HG03045 (cell line): ENCODE results near the gene ZNF534.
A peak's percentile ranks its signal among the peaks of the same experiment; 100 is the strongest.
"Not testable (repeated sequence)": the region's sequence is repeated elsewhere in the genome, so short reads cannot be mapped to it uniquely, and the experiment has no call there.

Source experiments
- ATAC-seq: cut with Tn5 transposase; IDR thresholded peaks from one replicate; pipeline ENCODE4 v1.9.1; 2021; ENCODE audit warnings: mild to moderate bottlenecking, moderate library complexity; ENCODE audit not compliant: unreplicated experiment

Gene ZNF534

DNA sequence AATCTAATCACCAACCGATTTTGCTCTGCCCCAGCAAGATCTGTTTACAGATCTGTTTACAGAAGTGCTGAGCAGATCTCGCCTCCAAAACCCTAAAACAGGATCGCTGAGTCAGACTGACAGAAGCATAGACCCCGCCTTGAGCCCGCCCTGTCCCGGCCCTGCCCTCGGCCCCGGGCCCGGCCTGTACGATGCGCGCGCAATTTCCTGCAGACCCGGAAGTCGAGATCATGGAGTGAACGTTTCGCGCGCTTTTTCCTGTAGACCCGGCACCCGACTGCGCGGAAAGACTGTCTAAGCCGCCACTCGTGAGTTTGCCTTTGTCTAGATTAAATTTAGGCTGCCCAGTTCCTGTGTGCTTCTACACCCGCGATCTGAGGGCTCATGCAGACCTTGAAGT is at the start of gene ZNF534:
ZNF534 (plus strand) TSS at position 212 of the 400 bp plus-strand sequence. CDS start 2,327 bp downstream, outside the sequence.
- ATAC-seq = no peak

DNA sequence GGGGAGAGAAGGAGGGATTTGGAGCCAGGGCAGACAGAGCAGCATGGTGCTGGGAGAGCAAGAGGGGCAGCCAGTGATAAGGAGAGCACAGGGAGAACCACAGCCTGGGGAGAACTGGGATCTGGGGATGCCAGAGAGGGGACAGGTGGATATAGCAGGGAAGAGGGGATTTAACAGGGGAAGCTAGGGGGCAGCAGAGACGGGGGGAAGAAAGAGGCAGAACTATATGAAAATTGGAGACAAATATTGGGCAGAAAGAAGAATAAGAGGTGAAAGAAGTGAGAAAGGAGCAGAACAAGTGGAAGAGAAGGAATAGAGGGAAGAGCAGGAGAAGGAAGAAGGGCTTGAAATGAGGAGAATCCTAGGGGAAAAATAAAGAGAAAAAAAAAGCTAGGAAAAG is 37.8 kb upstream of the ZNF534 start:
- no peak for ATAC-seq

- ATAC-seq = peak; percentile 85
Observed at GRCh38 chr19:52397310-52398080, 31.5 kb upstream of the ZNF534 start, which contains the start of gene ZNF528. ZNF528 (plus strand) TSS chr19:52397849; CDS start chr19:52402014, 4,165 bp downstream.

GRCh38 chr19:52398081-52398441 is 30.9 kb upstream of the ZNF534 start:
- no peak for ATAC-seq

DNA sequence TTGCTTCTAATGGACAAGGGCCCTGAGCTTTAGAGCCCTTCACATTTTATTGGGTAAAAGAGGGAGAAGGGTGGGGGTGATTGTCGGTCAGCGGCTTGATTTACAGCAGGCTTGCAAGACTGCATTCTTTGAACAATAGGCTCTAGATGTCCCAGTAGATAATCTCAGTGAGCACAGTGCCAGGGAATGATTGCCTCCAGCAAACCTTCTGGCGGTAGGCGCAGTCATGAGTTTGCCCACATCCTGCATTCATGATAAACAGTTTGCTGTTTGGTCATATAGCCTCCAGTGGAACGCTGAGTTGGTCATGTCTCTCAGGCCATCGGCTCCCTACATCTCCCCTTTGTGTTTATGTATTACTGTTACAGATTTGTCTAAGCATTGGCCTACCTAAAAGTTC is 18.7 kb upstream of the ZNF534 start:
- no peak for ATAC-seq

GRCh38 chr19:52415711-52416110 is 13.2 kb upstream of the ZNF534 start:
- ATAC-seq = no peak

DNA sequence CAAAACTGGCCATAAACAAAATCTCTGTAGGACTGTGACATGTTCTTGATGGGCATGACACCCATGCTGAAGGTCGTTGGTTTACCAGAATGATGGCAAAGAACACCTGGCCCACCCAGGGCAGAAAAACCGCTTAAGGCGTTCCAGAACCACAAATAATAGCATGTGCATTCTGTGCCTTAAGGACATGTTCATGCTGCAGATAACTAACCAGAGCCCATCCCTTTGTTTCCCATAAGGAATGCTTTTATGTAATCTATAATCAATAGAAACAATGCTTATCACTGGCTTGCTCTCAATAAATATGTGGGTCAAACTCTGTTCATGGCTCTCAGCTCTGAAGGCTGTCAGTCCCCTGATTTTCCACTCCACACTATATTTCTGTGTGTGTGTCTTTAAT is 13.2 kb downstream of the ZNF534 start:
- ATAC-seq = no peak

- no peak for ATAC-seq
Observed at GRCh38 chr19:52444506-52444905, 15.6 kb downstream of the ZNF534 start.

GRCh38 chr19:52451241-52451640 is 22.3 kb downstream of the ZNF534 start:
- ATAC-seq = no peak

DNA sequence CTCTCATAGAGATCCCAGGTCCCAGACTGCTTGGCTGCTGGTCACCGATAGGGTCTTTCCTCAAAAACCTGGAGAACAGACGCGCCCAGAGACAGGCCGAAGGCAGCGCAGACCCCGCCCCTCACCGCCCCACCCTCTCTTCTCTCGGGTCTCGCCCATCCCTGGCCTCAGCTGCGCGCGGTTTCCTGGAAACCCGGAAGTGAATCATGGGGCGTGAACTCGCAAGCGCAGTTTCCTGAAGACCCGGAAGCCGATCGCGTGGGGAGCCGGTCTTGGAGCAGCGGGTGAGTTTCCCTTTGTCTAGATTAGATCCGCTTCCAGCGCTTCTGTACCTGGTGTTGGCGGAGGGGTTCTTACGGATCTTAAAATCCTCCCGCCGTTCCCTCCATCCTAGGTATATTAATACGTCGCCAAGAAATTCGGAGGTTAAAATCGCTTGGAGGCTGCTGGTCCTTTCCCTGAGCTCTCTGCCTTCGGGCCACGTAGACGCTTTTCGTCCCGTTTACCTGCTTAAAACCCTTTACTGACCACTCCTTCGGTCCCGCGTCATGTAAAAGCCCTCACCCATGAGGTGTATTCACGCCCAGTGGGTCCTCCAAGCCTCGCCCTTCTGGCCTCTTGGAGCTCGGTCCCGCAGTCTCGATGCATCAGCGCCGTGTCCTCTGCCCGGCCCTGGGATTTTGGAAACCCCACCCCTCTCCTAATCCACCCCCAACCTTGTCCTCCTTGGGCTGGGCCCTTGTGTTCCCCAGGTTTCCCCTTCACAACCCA is 24.6 kb downstream of the ZNF534 start, which contains the start of gene ZNF578:
ZNF578 (plus strand) TSS at position 230 of the 771 bp plus-strand sequence. CDS start 48,293 bp downstream, outside the sequence.
- no peak for ATAC-seq

- ATAC-seq = no peak
Observed at GRCh38 chr19:52464798-52465470, 36.0 kb downstream of the ZNF534 start.

DNA sequence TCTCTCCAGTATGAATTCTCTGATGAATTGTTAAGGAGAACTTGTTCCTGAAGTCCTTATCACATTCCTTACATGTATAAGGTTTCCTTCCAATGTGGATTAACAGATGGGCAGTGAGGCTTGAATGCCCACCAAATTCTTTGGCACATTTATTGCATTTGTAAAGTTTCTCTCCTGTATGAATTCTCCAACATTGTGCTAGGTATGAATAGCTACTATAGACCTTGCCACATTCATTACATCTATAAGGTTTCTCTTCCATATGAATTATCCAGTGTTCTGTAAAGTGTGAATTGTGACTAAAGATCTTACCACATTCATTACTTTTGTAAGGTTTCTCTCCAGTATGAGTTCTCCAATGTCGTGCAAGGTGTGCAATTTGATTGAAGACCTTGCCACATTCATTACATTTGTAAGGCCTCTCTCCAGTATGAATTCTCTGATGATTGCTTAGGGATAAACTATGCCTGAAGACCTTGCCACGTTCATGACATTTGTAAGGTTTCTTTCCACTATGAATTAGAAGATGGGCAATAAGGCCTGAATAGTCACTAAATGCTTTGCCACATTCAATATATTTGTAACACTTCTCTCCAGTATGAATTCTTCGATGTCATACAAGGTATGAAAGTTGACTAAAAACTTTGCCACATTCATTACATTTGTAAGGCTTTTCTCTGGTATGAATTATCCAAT is 44.9 kb downstream of the ZNF534 start:
- ATAC-seq = no peak

GRCh38 chr19:52474351-52475127 is 45.6 kb downstream of the ZNF534 start:
- no peak for ATAC-seq

DNA sequence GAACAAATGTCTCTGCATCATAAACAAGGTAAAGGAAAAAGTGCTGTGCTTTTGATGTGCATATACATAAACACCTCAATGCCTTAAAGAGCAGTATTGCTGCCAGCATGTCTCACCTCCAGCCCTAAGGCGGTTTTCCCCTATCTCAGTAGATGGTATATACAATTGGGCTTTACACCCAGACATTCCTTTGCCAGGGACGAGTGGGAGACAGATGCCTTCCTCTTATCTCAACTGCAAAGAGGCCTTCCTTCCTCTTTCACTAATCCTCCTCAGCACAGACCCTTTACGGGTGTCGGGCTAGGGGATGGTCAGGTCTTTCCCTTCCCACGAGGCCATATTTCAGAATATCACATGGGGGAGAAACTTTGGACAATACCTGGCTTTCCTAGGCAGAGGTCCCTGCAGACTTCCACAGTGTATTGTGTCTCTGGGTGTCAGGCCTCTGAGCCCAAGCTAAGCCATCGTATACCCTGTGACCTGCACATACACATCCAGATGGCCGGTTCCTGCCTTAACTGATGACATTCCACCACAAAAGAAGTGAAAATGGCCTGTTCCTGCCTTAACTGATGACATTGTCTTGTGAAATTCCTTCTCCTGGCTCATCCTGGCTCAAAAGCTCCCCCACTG is 55.3 kb downstream of the ZNF534 start:
- not testable (repeated sequence) for ATAC-seq

DNA sequence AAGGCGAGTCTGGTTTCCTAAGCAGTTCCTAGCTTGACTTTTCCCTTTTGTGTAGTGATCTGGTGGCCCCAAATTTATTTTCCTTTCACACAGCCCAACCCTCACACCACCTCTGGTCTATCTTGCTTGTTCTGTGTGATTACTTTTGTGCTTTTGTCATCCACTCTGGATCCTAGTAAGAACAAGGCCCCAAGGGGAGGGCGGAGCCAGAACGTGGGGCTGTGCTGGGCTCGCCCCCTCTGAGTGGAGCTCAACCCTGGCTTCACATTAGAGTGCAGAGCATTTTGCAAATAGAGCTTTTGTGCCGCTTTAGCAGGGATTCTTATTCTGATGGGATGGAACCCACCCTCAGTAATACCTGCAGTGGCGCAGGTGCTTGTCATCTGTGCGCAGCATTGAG is 56.1 kb downstream of the ZNF534 start:
- ATAC-seq = not testable (repeated sequence)

DNA sequence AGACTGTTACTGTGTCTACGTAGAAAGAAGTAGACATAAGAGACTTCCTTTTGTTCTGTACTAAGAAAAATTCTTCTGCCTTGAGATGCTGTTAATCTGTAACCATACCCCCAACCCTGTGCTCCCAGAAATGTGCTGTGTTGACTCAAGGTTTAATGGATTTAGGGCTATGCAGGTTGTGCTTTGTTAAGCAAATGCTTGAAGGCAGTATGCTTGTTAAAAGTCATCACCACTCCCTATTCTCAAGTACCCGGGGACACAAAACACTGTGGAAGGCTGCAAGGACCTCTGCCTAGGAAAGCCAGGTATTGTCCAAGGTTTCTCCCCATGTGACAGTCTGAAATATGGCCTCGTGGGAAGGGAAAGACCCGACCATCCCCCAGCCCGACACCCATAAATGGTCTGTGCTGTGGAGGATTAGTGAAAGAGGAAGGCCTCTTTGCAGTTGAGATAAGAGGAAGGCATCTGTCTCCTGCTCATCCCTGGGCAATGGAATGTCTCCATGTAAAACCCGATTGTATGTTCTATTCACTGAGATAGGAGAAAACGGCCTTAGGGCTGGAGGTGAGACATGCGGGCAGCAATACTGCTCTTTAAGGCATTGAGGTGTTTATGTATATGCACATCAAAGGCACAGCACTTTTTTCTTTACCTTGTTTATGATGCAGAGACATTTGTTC is 56.8 kb downstream of the ZNF534 start:
- not testable (repeated sequence) for ATAC-seq

GRCh38 chr19:52492201-52492993 is 63.4 kb downstream of the ZNF534 start:
- ATAC-seq = no peak

DNA sequence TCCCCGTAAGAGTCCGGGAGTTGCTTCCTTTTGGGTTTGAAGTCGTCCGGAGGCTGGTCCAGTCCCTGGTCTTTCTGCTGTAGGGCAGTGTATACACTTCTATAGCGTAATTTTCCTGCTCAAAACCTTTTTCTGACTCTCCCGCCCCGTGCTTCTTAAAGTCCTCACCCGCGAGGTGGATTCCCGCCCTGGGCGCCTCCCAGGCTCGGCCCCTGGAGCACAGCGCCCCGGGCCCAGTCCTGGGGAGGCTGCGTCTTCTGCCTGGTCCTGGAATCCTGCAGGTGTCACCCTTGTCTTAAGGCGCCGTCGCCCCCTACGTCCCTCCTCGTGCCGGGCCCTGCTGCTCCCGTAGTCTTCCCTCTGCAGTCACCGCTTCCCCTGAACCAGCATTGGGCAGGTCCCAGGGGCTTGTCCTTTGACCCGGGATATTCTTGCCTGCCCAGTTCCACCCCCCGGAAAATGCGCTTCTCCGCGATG is 64.1 kb downstream of the ZNF534 start:
- ATAC-seq = no peak
